Activated CD8-positive, alpha-beta T cell treated with anti-CD3 and anti-CD28 coated beads for 36 hours (primary cell): ENCODE data around the gene ATAD2B. TPM values are rescaled to one million over a fixed set of nuclear protein-coding genes. Genes with fewer than 3 reads are reported as not detected.

Experiments used
- ATAC-seq: fragments of 200-7000 bp; cut with Tn5 transposase; one replicate; pipeline ENCODE4 v1.10.0; 2021; ENCODE audit warnings: mild to moderate bottlenecking, moderate library complexity
- CTCF ChIA-PET: fragments of 350-600 bp; sonication (Branson Sonifier 250); formaldehyde crosslinking; loops from one replicate; lab custom pipeline; 2021; ENCODE audit warnings: antibody characterized with exemption; lab: Charles Lee
- POLR2A ChIA-PET: fragments of 350-600 bp; sonication (Branson Sonifier 250); formaldehyde crosslinking; loops from one replicate; lab custom pipeline; 2021; ENCODE audit warnings: antibody characterized with exemption; lab: Charles Lee
- DNase-seq: peaks from one replicate; pipeline ENCODE4 v3.0.0-alpha.2; 2020
- H3K27ac Mint-ChIP-seq: one replicate; pipeline ENCODE4 v1.8.0; 2021; ENCODE audit warnings: mild to moderate bottlenecking, mixed read lengths
- H3K27me3 Mint-ChIP-seq: one replicate; pipeline ENCODE4 v1.8.0; 2021; ENCODE audit warnings: mixed read lengths
- H3K36me3 Mint-ChIP-seq: one replicate; pipeline ENCODE4 v1.8.0; 2021; ENCODE audit warnings: low read depth, mixed read lengths
- H3K4me1 Mint-ChIP-seq: one replicate; pipeline ENCODE4 v1.8.0; 2021; ENCODE audit warnings: low read depth, mixed read lengths
- H3K4me3 Mint-ChIP-seq: one replicate; pipeline ENCODE4 v1.8.0; 2021; ENCODE audit warnings: mild to moderate bottlenecking, moderate library complexity, mixed read lengths
- H3K9me3 Mint-ChIP-seq: one replicate; pipeline ENCODE4 v1.8.0; 2021; ENCODE audit warnings: mixed read lengths
- CTCF ChIP-seq: fragments of 200-600 bp; IDR thresholded peaks from one replicate; pipeline ENCODE4 v1.8.0; 2022; ENCODE audit warnings: antibody characterized with exemption, mild to moderate bottlenecking
- intact Hi-C: fragments of 100-400 bp; cut with micrococcal nuclease; formaldehyde crosslinking; loops from one replicate; pipeline ENCODE4 v1.10.0; 2022
- total RNA-seq, 2 experiments: library from RNA; stranded (reverse); gene quantifications; one replicate each; pipeline ENCODE4 v1.2.3, GENCODE V29; 2021

ATAD2B gene
- total RNA-seq, 2 experiments from 2014 or later, result 12.5 to 13.2 TPM

- POLR2A ChIA-PET, result no interaction called here
- no peak for DNase-seq
Measured at GRCh38 chr2:23705771-23706612, 220.9 kb downstream of the ATAD2B start.

GRCh38 chr2:23703583-23704385 lies 223.1 kb downstream of the ATAD2B start:
- CTCF ChIA-PET, result no interaction called here
- no peaks in the 10 kb centered on the region for H3K27me3 Mint-ChIP-seq
- peaks cover 5% of the 10 kb centered on the region for H3K36me3 Mint-ChIP-seq
- no peak overlapping the region for H3K4me3 Mint-ChIP-seq
- ATAC-seq (no peak), DNase-seq (no peak)
- no peak for TF ChIP-seq CTCF
- H3K9me3 Mint-ChIP-seq, result no peaks in the 10 kb centered on the region
- intact Hi-C loops, result no loop called here
- POLR2A ChIA-PET, result no interaction called here
- H3K27ac Mint-ChIP-seq, result no peak overlapping the region
- no peaks in the 10 kb centered on the region for H3K4me1 Mint-ChIP-seq

More at GRCh38 chr2:23705771-23706612, 220.9 kb downstream of the ATAD2B start:
- intact Hi-C loops, result no loop called here
- no peak for ATAC-seq
- Mint-ChIP-seq H3K27me3 (no peaks in the 10 kb centered on the region), H3K4me3 (no peak overlapping the region), H3K27ac (no peak overlapping the region), H3K36me3 (peaks cover 4% of the 10 kb centered on the region), H3K9me3 (no peaks in the 10 kb centered on the region), H3K4me1 (no peaks in the 10 kb centered on the region)
- TF ChIP-seq CTCF, result no peak
- CTCF ChIA-PET, result no interaction called here

GRCh38 chr2:23703037-23703582 lies 223.8 kb downstream of the ATAD2B start:
- ChIA-PET POLR2A (no interaction called here), CTCF (no interaction called here)
- peaks cover 3% of the 10 kb centered on the region for H3K36me3 Mint-ChIP-seq

GRCh38 chr2:23700627-23701026 lies 226.3 kb downstream of the ATAD2B start:
- Mint-ChIP-seq H3K36me3 (peaks cover 3% of the 10 kb centered on the region), H3K4me3 (no peak overlapping the region), H3K27ac (no peak overlapping the region), H3K4me1 (no peaks in the 10 kb centered on the region), H3K9me3 (no peaks in the 10 kb centered on the region), H3K27me3 (no peaks in the 10 kb centered on the region)
- ATAC-seq, result no peak
- intact Hi-C loops, result no loop called here
- no peak for TF ChIP-seq CTCF
- POLR2A ChIA-PET, result no interaction called here
- DNase-seq, result no peak
- CTCF ChIA-PET, result no interaction called here

More at GRCh38 chr2:23703037-23703582, 223.8 kb downstream of the ATAD2B start:
- no peak overlapping the region for H3K27ac Mint-ChIP-seq
- intact Hi-C loops, result no loop called here
- no peaks in the 10 kb centered on the region for H3K27me3 Mint-ChIP-seq
- no peak for TF ChIP-seq CTCF
- H3K4me1 Mint-ChIP-seq, result no peaks in the 10 kb centered on the region
- no peak overlapping the region for H3K4me3 Mint-ChIP-seq
- H3K9me3 Mint-ChIP-seq, result no peaks in the 10 kb centered on the region
- no peak for ATAC-seq
- no peak for DNase-seq
